Spleen (tissue), 7 donors: ENCODE measurements around the gene SPATA20.

Experiments used
- POLR2A ChIP-seq, 3 donors: fragments of 450-650 bp; IDR thresholded peaks; one replicate each; pipeline ENCODE4 v1.5.1; 2017; ENCODE audit warnings: antibody characterized with exemption in 3 of 3, mild to moderate bottlenecking in 1 of 3
- TF ChIP-seq, protein P1 (sequence below), 11 experiments: fragments of 200-600 bp in 7 of 11; fragments of 450-650 bp in 4 of 11; sonication (generic) in 4 of 11; IDR thresholded peaks in 8 of 11; conservative IDR thresholded peaks in 3 of 11; 1 replicate in 7 of 11; 2 replicates in 4 of 11; pipeline versions ENCODE4 v1.4.0 to v1.8.0; 2016 to 2021; ENCODE audit warnings: antibody characterized with exemption in 11 of 11, inconsistent platforms in 4 of 11, mild to moderate bottlenecking in 1 of 11
- donor health status: DM: no; HTN: no; CAD: no; lungs with moderate emphysema.
- donor health status: DM: no; HTN: no; CAD: no.
- donor health status: DM: no; HTN: no; CAD: no.

DNA sequence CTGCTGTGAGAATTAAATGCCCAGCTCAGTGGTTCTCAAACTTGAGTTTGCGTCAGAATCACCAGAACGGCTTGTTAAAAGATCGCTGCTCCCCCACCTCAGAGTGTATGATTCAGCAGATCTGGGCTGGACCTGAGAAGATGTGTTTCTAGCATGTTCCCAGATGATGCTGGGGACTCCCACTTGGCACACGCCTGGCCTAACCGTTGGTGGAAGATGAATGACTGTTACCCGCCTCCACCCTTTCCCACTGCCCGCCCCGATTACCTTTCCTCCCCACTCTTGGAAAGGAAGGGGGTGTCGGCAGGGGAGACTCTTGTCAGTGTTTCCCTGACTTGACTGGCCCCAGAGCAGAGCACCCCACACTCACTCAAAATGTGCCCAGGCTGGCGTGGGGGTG lies 58.5 kb downstream of the SPATA20 start:
- TF ChIP-seq POLR2A (IDR thresholded peaks at IDR 0.05) = no peak
- TF ChIP-seq, protein P1, sequence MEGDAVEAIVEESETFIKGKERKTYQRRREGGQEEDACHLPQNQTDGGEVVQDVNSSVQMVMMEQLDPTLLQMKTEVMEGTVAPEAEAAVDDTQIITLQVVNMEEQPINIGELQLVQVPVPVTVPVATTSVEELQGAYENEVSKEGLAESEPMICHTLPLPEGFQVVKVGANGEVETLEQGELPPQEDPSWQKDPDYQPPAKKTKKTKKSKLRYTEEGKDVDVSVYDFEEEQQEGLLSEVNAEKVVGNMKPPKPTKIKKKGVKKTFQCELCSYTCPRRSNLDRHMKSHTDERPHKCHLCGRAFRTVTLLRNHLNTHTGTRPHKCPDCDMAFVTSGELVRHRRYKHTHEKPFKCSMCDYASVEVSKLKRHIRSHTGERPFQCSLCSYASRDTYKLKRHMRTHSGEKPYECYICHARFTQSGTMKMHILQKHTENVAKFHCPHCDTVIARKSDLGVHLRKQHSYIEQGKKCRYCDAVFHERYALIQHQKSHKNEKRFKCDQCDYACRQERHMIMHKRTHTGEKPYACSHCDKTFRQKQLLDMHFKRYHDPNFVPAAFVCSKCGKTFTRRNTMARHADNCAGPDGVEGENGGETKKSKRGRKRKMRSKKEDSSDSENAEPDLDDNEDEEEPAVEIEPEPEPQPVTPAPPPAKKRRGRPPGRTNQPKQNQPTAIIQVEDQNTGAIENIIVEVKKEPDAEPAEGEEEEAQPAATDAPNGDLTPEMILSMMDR (IDR thresholded peaks at IDR 0.05 in 8 of 11, conservative IDR thresholded peaks at IDR 0.05 in 3 of 11) = no peak
